ENCODE measurements around the gene BACH2. TPM values are rescaled to one million over a fixed set of nuclear protein-coding genes. Genes with fewer than 3 reads are reported as not detected.
A peak's percentile ranks its signal among the peaks of the same experiment; 100 is the strongest.

BACH2 gene
- total and polyA plus RNA-seq, 9 of the 15 experiments (the other 6 are each of a cell fraction or from before 2014, with no cell fraction given) = 0.06 to 3.1 (median 0.59) TPM

- BruUV-seq (replicated peaks) = no TSS peak
- no peak overlapping the region for H3K9ac ChIP-seq (ENCODE audit: insufficient read depth in 1 of 2, low read depth in 2 of 2, low read length in 2 of 2)
- H2AFZ ChIP-seq (ENCODE audit: low read depth, low read length) = no peak overlapping the region
- no peak overlapping the region for H3K4me3 ChIP-seq
- no peaks in the 10 kb centered on the region for H3K36me3 ChIP-seq (ENCODE audit: control insufficient read depth, insufficient read depth, low read length)
- H3K27ac ChIP-seq (ENCODE audit: extremely low read depth, low read depth, low read length) = no peak overlapping the region
- ATAC-seq (no peak), FAIRE-seq (no peak), DNase-seq (ENCODE audit: extremely low read depth in 1 of 4, low spot score in 3 of 4) (no peak)
- no peak overlapping the region for H3K4me2 ChIP-seq (ENCODE audit: insufficient read depth, low read length)
- ChIA-PET CTCF (ENCODE audit: low intra/inter-chr PET ratio) (interaction anchor here (1.7 kb wide), 1 partner anchor 331 kb away, joined by 4 read pairs; no protein-coding TSS in a partner anchor), POLR2A (no interaction called here)
- in situ Hi-C loops (cut with MboI) (no loop called here), intact Hi-C loops (cut with micrococcal nuclease) (no loop called here)
- no peaks in the 10 kb centered on the region for H3K9me3 ChIP-seq (replicated peaks; ENCODE audit: control insufficient read depth, insufficient read depth, low read depth, low read length)
- H3K79me2 ChIP-seq (ENCODE audit: control insufficient read depth, insufficient read depth, low read length) = no peaks in the 10 kb centered on the region
- H4K20me1 ChIP-seq (replicated peaks; ENCODE audit: control insufficient read depth, insufficient read depth, low read length) = no peaks in the 10 kb centered on the region
- 0% methylated on average over 1 of the region's 1 CpG for WGBS (ENCODE audit: insufficient coverage, low coverage, missing lambda C conversion rate)
- no peaks in the 10 kb centered on the region for H3K9me1 ChIP-seq (ENCODE audit: control insufficient read depth, insufficient read depth, low read length)
- H3K27me3 ChIP-seq (ENCODE audit: control insufficient read depth in 2 of 2, insufficient read depth in 2 of 2, low read length in 2 of 2) = peaks cover 3 to 23% of the 10 kb centered on the region in 2 experiments; a peak in 4 of 5 replicates
- TF ChIP-seq BCOR (IDR thresholded peaks at IDR 0.05) (no peak), KDM2B (CRISPR knock-in tag; IDR thresholded peaks at IDR 0.05) (no peak), DNMT1 (IDR thresholded peaks at IDR 0.05) (no peak), FOXK1 (CRISPR knock-in tag; IDR thresholded peaks at IDR 0.05; ENCODE audit: borderline replicate concordance) (no peak), RFX7 (CRISPR knock-in tag; IDR thresholded peaks at IDR 0.05) (no peak)
- peaks cover 3 to 7% of the 10 kb centered on the region in 2 experiments; a peak in 3 of 5 replicates for H3K4me1 ChIP-seq (replicated peaks in 1 of 2; ENCODE audit: control insufficient read depth in 2 of 2, insufficient read depth in 2 of 2, low read length in 2 of 2)
Measured at GRCh38 chr6:90301816-90302215, 5.2 kb upstream of the BACH2 start.

GRCh38 chr6:90298459-90299053 is 1.9 kb upstream of the BACH2 start:
- Histone ChIP-seq H3K4me2 (ENCODE audit: insufficient read depth, low read length) (no peak overlapping the region), H3K9me3 (replicated peaks; ENCODE audit: control insufficient read depth, insufficient read depth, low read depth, low read length) (no peaks in the 10 kb centered on the region), H3K4me1 (replicated peaks in 1 of 2; ENCODE audit: control insufficient read depth in 2 of 2, insufficient read depth in 2 of 2, low read length in 2 of 2) (peaks cover 6 to 23% of the 10 kb centered on the region in 2 experiments; a peak in 4 of 5 replicates), H3K9ac (ENCODE audit: insufficient read depth in 1 of 2, low read depth in 2 of 2, low read length in 2 of 2) (no peak overlapping the region), H3K27ac (ENCODE audit: extremely low read depth, low read depth, low read length) (no peak overlapping the region), H3K9me1 (ENCODE audit: control insufficient read depth, insufficient read depth, low read length) (no peaks in the 10 kb centered on the region), H3K4me3 (no peak overlapping the region), H3K36me3 (ENCODE audit: control insufficient read depth, insufficient read depth, low read length) (no peaks in the 10 kb centered on the region), H3K27me3 (ENCODE audit: control insufficient read depth in 2 of 2, insufficient read depth in 2 of 2, low read length in 2 of 2) (peaks cover 11 to 34% of the 10 kb centered on the region in 2 experiments), H3K79me2 (ENCODE audit: control insufficient read depth, insufficient read depth, low read length) (no peaks in the 10 kb centered on the region), H4K20me1 (replicated peaks; ENCODE audit: control insufficient read depth, insufficient read depth, low read length) (no peaks in the 10 kb centered on the region; the same call in 1 of the 2 replicates), H2AFZ (ENCODE audit: low read depth, low read length) (no peak overlapping the region)
- WGBS (ENCODE audit: insufficient coverage, low coverage, missing lambda C conversion rate) = 37% methylated on average over 7 of the region's 7 CpGs
- intact Hi-C loops (cut with micrococcal nuclease) (no loop called here), in situ Hi-C loops (cut with MboI) (no loop called here)
- BruUV-seq (replicated peaks) = no TSS peak
- ATAC-seq (no peak), FAIRE-seq (no peak), DNase-seq (ENCODE audit: extremely low read depth in 1 of 4, low spot score in 3 of 4) (no peak)
- ChIA-PET POLR2A (interaction anchor here (0.5 to 2.3 kb wide), 5 partner anchors 10 to 355 kb away, joined by 3 to 8 read pairs (median 4); no protein-coding TSS in a partner anchor), CTCF (ENCODE audit: low intra/inter-chr PET ratio) (no interaction called here)
- TF ChIP-seq MCM3 (IDR thresholded peaks at IDR 0.05) (no peak), CEBPG (CRISPR knock-in tag; IDR thresholded peaks at IDR 0.05) (0 out of 2 replicates have a peak, but pooled peaks have one; percentile 21), CEBPG (tag; conservative IDR thresholded peaks at IDR 0.05 in 1 of 2, IDR thresholded peaks at IDR 0.05 in 1 of 2) (peak in 1 of 2 experiments; percentile 56; a peak in 1 of 4 replicates), TSC22D4 (tag; IDR thresholded peaks at IDR 0.05) (no peak), TFAP4 (CRISPR knock-in tag; IDR thresholded peaks at IDR 0.05; ENCODE audit: borderline replicate concordance) (0 out of 2 replicates have a peak, but pooled peaks have one; percentile 25), ZNF24 (IDR thresholded peaks at IDR 0.05) (no peak), ATF3 (IDR thresholded peaks at IDR 0.05) (peak; percentile 54), ATF3 (CRISPR knock-in tag; conservative IDR thresholded peaks at IDR 0.05) (no peak), STAG1 (CRISPR knock-in tag; IDR thresholded peaks at IDR 0.05; ENCODE audit: borderline replicate concordance) (no peak), ZNF717 (CRISPR knock-in tag; IDR thresholded peaks at IDR 0.05) (no peak), MEF2D (tag; conservative IDR thresholded peaks at IDR 0.05; ENCODE audit: low read depth) (no peak), SIN3B (IDR thresholded peaks at IDR 0.05; ENCODE audit: low read depth) (no peak)

Measured in K562 (cell line).